Measurements from ENCODE around the gene BCLAF1.

The BCLAF1 gene

GRCh38 chr6:136306466-136306865, 16.8 kb upstream of the BCLAF1 start:
- H3K14ac ChIP-seq (ENCODE audit: low read length in 2 of 2) = no peak overlapping the region
- no peaks in the 10 kb centered on the region for H3K27me3 ChIP-seq (ENCODE audit: control insufficient read depth in 1 of 2, insufficient read depth in 1 of 2, low read length in 2 of 2)
- H3K9ac ChIP-seq (ENCODE audit: low read length) = no peak overlapping the region
- no peak overlapping the region for H2BK120ac ChIP-seq (ENCODE audit: low read depth, low read length)
- H2AFZ ChIP-seq (ENCODE audit: low read depth, low read length) = no peak overlapping the region
- WGBS = no CpG with 5 or more reads among the region's 1 CpG
- no peak overlapping the region for H3K18ac ChIP-seq (ENCODE audit: low read depth in 1 of 2, low read length in 2 of 2)
- no peak overlapping the region for H2BK15ac ChIP-seq (ENCODE audit: low read depth, poor library complexity, severe bottlenecking)
- H2BK12ac ChIP-seq (ENCODE audit: low read length in 2 of 2) = no peak overlapping the region
- no peak overlapping the region for H4K8ac ChIP-seq (ENCODE audit: low read length)
- H3K4me2 ChIP-seq (ENCODE audit: low read length, poor library complexity, severe bottlenecking) = no peak overlapping the region
- no peaks in the 10 kb centered on the region for H3K9me3 ChIP-seq (ENCODE audit: control insufficient read depth, low read length)
- no peaks in the 10 kb centered on the region for H3K4me1 ChIP-seq (ENCODE audit: control insufficient read depth, insufficient read depth, low read depth, low read length)
- no peak overlapping the region for H3K27ac ChIP-seq (ENCODE audit: low read length, poor library complexity, severe bottlenecking)
- no peak overlapping the region for H3K23ac ChIP-seq (ENCODE audit: low read length in 2 of 2)
- no peak overlapping the region for H2AK5ac ChIP-seq (ENCODE audit: low read length, severe bottlenecking)
- H4K91ac ChIP-seq (ENCODE audit: low read length) = no peak overlapping the region
- H3K79me1 ChIP-seq (replicated peaks; ENCODE audit: low read length, poor library complexity, severe bottlenecking) = no peaks in the 10 kb centered on the region
- DNase-seq = no peak
- no peak overlapping the region for H3K4ac ChIP-seq (ENCODE audit: low read depth in 1 of 2, low read length in 2 of 2)
- no peak overlapping the region for H3K4me3 ChIP-seq (ENCODE audit: insufficient read depth in 1 of 2, low read depth in 1 of 2, low read length in 2 of 2)
- H2BK5ac ChIP-seq (ENCODE audit: low read depth, low read length, poor library complexity, severe bottlenecking) = no peak overlapping the region
- H3K36me3 ChIP-seq (ENCODE audit: control insufficient read depth in 1 of 2, insufficient read depth in 2 of 2, low read depth in 1 of 2, low read length in 2 of 2) = no peaks in the 10 kb centered on the region

GRCh38 chr6:136304410-136304809, 14.8 kb upstream of the BCLAF1 start:
- Histone ChIP-seq H3K4me1 (ENCODE audit: control insufficient read depth, insufficient read depth, low read depth, low read length) (no peaks in the 10 kb centered on the region), H3K14ac (ENCODE audit: low read length in 2 of 2) (no peak overlapping the region), H3K9me3 (ENCODE audit: control insufficient read depth, low read length) (no peaks in the 10 kb centered on the region), H2BK12ac (ENCODE audit: low read length in 2 of 2) (no peak overlapping the region), H3K4ac (ENCODE audit: low read depth in 1 of 2, low read length in 2 of 2) (no peak overlapping the region), H2BK120ac (ENCODE audit: low read depth, low read length) (no peak overlapping the region), H3K9ac (ENCODE audit: low read length) (no peak overlapping the region), H3K4me3 (ENCODE audit: insufficient read depth in 1 of 2, low read depth in 1 of 2, low read length in 2 of 2) (no peak overlapping the region), H3K79me1 (replicated peaks; ENCODE audit: low read length, poor library complexity, severe bottlenecking) (no peaks in the 10 kb centered on the region), H3K27ac (ENCODE audit: low read length, poor library complexity, severe bottlenecking) (no peak overlapping the region), H2BK15ac (ENCODE audit: low read depth, poor library complexity, severe bottlenecking) (no peak overlapping the region), H4K8ac (ENCODE audit: low read length) (no peak overlapping the region), H3K36me3 (ENCODE audit: control insufficient read depth in 1 of 2, insufficient read depth in 2 of 2, low read depth in 1 of 2, low read length in 2 of 2) (no peaks in the 10 kb centered on the region), H3K18ac (ENCODE audit: low read depth in 1 of 2, low read length in 2 of 2) (no peak overlapping the region), H2AFZ (ENCODE audit: low read depth, low read length) (no peak overlapping the region), H3K4me2 (ENCODE audit: low read length, poor library complexity, severe bottlenecking) (no peak overlapping the region), H2AK5ac (ENCODE audit: low read length, severe bottlenecking) (no peak overlapping the region), H4K91ac (ENCODE audit: low read length) (no peak overlapping the region), H2BK5ac (ENCODE audit: low read depth, low read length, poor library complexity, severe bottlenecking) (no peak overlapping the region), H3K27me3 (ENCODE audit: control insufficient read depth in 1 of 2, insufficient read depth in 1 of 2, low read length in 2 of 2) (no peaks in the 10 kb centered on the region), H3K23ac (ENCODE audit: low read length in 2 of 2) (no peak overlapping the region)
- DNase-seq = no peak
- WGBS = 87% methylated on average over 4 of the region's 4 CpGs

- no peak overlapping the region for H3K9ac ChIP-seq (ENCODE audit: low read length)
- no peak for DNase-seq
- no peak overlapping the region for H4K8ac ChIP-seq (ENCODE audit: low read length)
- H3K4me1 ChIP-seq (ENCODE audit: control insufficient read depth, insufficient read depth, low read depth, low read length) = no peaks in the 10 kb centered on the region
- H3K4ac ChIP-seq (ENCODE audit: low read depth in 1 of 2, low read length in 2 of 2) = no peak overlapping the region
- H3K27ac ChIP-seq (ENCODE audit: low read length, poor library complexity, severe bottlenecking) = no peak overlapping the region
- WGBS = 93% methylated on average over 2 of the region's 3 CpGs
- H3K9me3 ChIP-seq (ENCODE audit: control insufficient read depth, low read length) = no peaks in the 10 kb centered on the region
- no peak overlapping the region for H2AFZ ChIP-seq (ENCODE audit: low read depth, low read length)
- H3K36me3 ChIP-seq (ENCODE audit: control insufficient read depth in 1 of 2, insufficient read depth in 2 of 2, low read depth in 1 of 2, low read length in 2 of 2) = no peaks in the 10 kb centered on the region
- H3K4me3 ChIP-seq (ENCODE audit: insufficient read depth in 1 of 2, low read depth in 1 of 2, low read length in 2 of 2) = no peak overlapping the region
- H3K23ac ChIP-seq (ENCODE audit: low read length in 2 of 2) = no peak overlapping the region
- no peak overlapping the region for H2BK12ac ChIP-seq (ENCODE audit: low read length in 2 of 2)
- H2AK5ac ChIP-seq (ENCODE audit: low read length, severe bottlenecking) = no peak overlapping the region
- H3K14ac ChIP-seq (ENCODE audit: low read length in 2 of 2) = no peak overlapping the region
- H3K27me3 ChIP-seq (ENCODE audit: control insufficient read depth in 1 of 2, insufficient read depth in 1 of 2, low read length in 2 of 2) = no peaks in the 10 kb centered on the region
- H4K91ac ChIP-seq (ENCODE audit: low read length) = no peak overlapping the region
- no peak overlapping the region for H2BK5ac ChIP-seq (ENCODE audit: low read depth, low read length, poor library complexity, severe bottlenecking)
- H2BK120ac ChIP-seq (ENCODE audit: low read depth, low read length) = no peak overlapping the region
- no peak overlapping the region for H2BK15ac ChIP-seq (ENCODE audit: low read depth, poor library complexity, severe bottlenecking)
- no peaks in the 10 kb centered on the region for H3K79me1 ChIP-seq (replicated peaks; ENCODE audit: low read length, poor library complexity, severe bottlenecking)
- H3K4me2 ChIP-seq (ENCODE audit: low read length, poor library complexity, severe bottlenecking) = no peak overlapping the region
- no peak overlapping the region for H3K18ac ChIP-seq (ENCODE audit: low read depth in 1 of 2, low read length in 2 of 2)
These were observed 13.9 kb upstream of the BCLAF1 start for GRCh38 chr6:136303516-136303915.

GRCh38 chr6:136294621-136295020, 5.0 kb upstream of the BCLAF1 start:
- H4K91ac ChIP-seq (ENCODE audit: low read length) = no peak overlapping the region
- 96% methylated on average over 3 of the region's 3 CpGs for WGBS

More at GRCh38 chr6:136294621-136295020, 5.0 kb upstream of the BCLAF1 start:
- Histone ChIP-seq H3K14ac (ENCODE audit: low read length in 2 of 2) (no peak overlapping the region), H2AK5ac (ENCODE audit: low read length, severe bottlenecking) (no peak overlapping the region), H2BK12ac (ENCODE audit: low read length in 2 of 2) (no peak overlapping the region), H3K9ac (ENCODE audit: low read length) (no peak overlapping the region), H2BK15ac (ENCODE audit: low read depth, poor library complexity, severe bottlenecking) (no peak overlapping the region), H3K27me3 (ENCODE audit: control insufficient read depth in 1 of 2, insufficient read depth in 1 of 2, low read length in 2 of 2) (no peaks in the 10 kb centered on the region), H3K18ac (ENCODE audit: low read depth in 1 of 2, low read length in 2 of 2) (no peak overlapping the region), H3K27ac (ENCODE audit: low read length, poor library complexity, severe bottlenecking) (no peak overlapping the region), H2BK120ac (ENCODE audit: low read depth, low read length) (no peak overlapping the region), H3K9me3 (ENCODE audit: control insufficient read depth, low read length) (no peaks in the 10 kb centered on the region), H3K36me3 (ENCODE audit: control insufficient read depth in 1 of 2, insufficient read depth in 2 of 2, low read depth in 1 of 2, low read length in 2 of 2) (no peaks in the 10 kb centered on the region), H3K79me1 (replicated peaks; ENCODE audit: low read length, poor library complexity, severe bottlenecking) (no peaks in the 10 kb centered on the region), H4K8ac (ENCODE audit: low read length) (no peak overlapping the region), H3K4ac (ENCODE audit: low read depth in 1 of 2, low read length in 2 of 2) (no peak overlapping the region), H3K4me1 (ENCODE audit: control insufficient read depth, insufficient read depth, low read depth, low read length) (no peaks in the 10 kb centered on the region), H3K4me3 (ENCODE audit: insufficient read depth in 1 of 2, low read depth in 1 of 2, low read length in 2 of 2) (no peak overlapping the region), H3K23ac (ENCODE audit: low read length in 2 of 2) (no peak overlapping the region), H3K4me2 (ENCODE audit: low read length, poor library complexity, severe bottlenecking) (no peak overlapping the region), H2AFZ (ENCODE audit: low read depth, low read length) (no peak overlapping the region), H2BK5ac (ENCODE audit: low read depth, low read length, poor library complexity, severe bottlenecking) (no peak overlapping the region)
- no peak for DNase-seq

Measured in mesenchymal stem cell (in vitro differentiated cells and primary cell).